Fibroblast of lung (primary cell): ENCODE measurements around the gene DNAJC12. TPM values are rescaled to one million over a fixed set of nuclear protein-coding genes. Genes with fewer than 3 reads are reported as not detected.

ENCODE experiments used
- DNase-seq, 2 donors: peaks; one replicate each; pipeline versions ENCODE4 v3.0.0 to v3.0.0-alpha.2; 2010; ENCODE audit warnings: low read depth in 2 of 2
- H2AFZ ChIP-seq: 2 replicates; pipeline ENCODE4 v1.5.1; 2012; ENCODE audit warnings: low read length, control low read depth, inconsistent platforms
- H3K27ac ChIP-seq: 2 replicates; pipeline ENCODE4 v1.5.1; 2011; ENCODE audit warnings: low read length, control low read depth; ENCODE audit not compliant: insufficient read depth
- H3K27me3 ChIP-seq: 2 replicates; pipeline ENCODE4 v1.5.1; 2011; ENCODE audit warnings: mild to moderate bottlenecking, low read length; ENCODE audit not compliant: control insufficient read depth, insufficient read depth
- H3K36me3 ChIP-seq: 2 replicates; pipeline ENCODE4 v1.5.1; 2011; ENCODE audit warnings: low read length; ENCODE audit not compliant: control insufficient read depth, insufficient read depth
- H3K4me1 ChIP-seq: 2 replicates; pipeline ENCODE4 v1.5.1; 2011; ENCODE audit warnings: low read length; ENCODE audit not compliant: control insufficient read depth, insufficient read depth; ENCODE audit errors: extremely low read depth
- H3K4me2 ChIP-seq: 2 replicates; pipeline ENCODE4 v1.5.1; 2011; ENCODE audit warnings: low read length, control low read depth; ENCODE audit not compliant: insufficient read depth; ENCODE audit errors: extremely low read depth
- H3K4me3 ChIP-seq, 4 experiments: fragments of 200-600 bp in 1 of 4; sonication (generic) in 1 of 4; replicated peaks in 1 of 4; 2 replicates each; pipeline ENCODE4 v1.5.1; 2011 to 2016; ENCODE audit warnings: low read length in 4 of 4, low read depth in 3 of 4, mild to moderate bottlenecking in 3 of 4, control low read depth in 2 of 4, inconsistent platforms in 1 of 4, mixed read lengths in 1 of 4; ENCODE audit not compliant: insufficient read depth in 1 of 4; ENCODE audit errors: control extremely low read depth in 1 of 4
- H3K79me2 ChIP-seq: 2 replicates; pipeline ENCODE4 v1.5.1; 2012; ENCODE audit warnings: mild to moderate bottlenecking, low read length, inconsistent platforms; ENCODE audit not compliant: control insufficient read depth, insufficient read depth
- H3K9ac ChIP-seq: 2 replicates; pipeline ENCODE4 v1.5.1; 2011; ENCODE audit warnings: mild to moderate bottlenecking, low read length, control low read depth; ENCODE audit not compliant: insufficient read depth
- H3K9me3 ChIP-seq: 2 replicates; pipeline ENCODE4 v1.5.1; 2012; ENCODE audit warnings: low read depth, low read length; ENCODE audit not compliant: control insufficient read depth, insufficient read depth
- H4K20me1 ChIP-seq: 2 replicates; pipeline ENCODE4 v1.5.1; 2011; ENCODE audit warnings: low read length; ENCODE audit not compliant: control insufficient read depth, insufficient read depth; ENCODE audit errors: extremely low read depth
- EZH2 ChIP-seq: IDR thresholded peaks from 2 replicates; pipeline ENCODE4 v1.5.1; 2012; ENCODE audit warnings: low read length, control low read depth, mild to moderate bottlenecking; ENCODE audit errors: missing control alignments
- polyA plus RNA-seq, 2 donors: library from polyadenylated mRNA; depleted of rRNA in 1 of 2; stranded (reverse) in 1 of 2; unstranded in 1 of 2; fragments of >200 nt; gene quantifications; 2 replicates each; pipeline ENCODE4 v1.2.1, GENCODE V29; 2011 to 2012; ENCODE audit warnings: missing spikeins in 1 of 2
- total RNA-seq: library from RNA; depleted of rRNA; stranded (reverse); fragments of >200 nt; gene quantifications from 2 replicates; pipeline ENCODE4 v1.2.1, GENCODE V29; 2014
- TF ChIP-seq, protein P1 (sequence below), 2 donors: IDR thresholded peaks in 1 of 2; conservative IDR thresholded peaks in 1 of 2; 1 replicate in 1 of 2; 2 replicates in 1 of 2; pipeline ENCODE4 v1.5.1; 2011 to 2012; ENCODE audit warnings: low read length in 2 of 2, control low read depth in 1 of 2, inconsistent platforms in 1 of 2, low read depth in 1 of 2, mild to moderate bottlenecking in 1 of 2

The DNAJC12 gene
- total and polyA plus RNA-seq, 2 donors (not counting 1 experiment from before 2014, with no cell fraction given), result 1.8 to 2.3 TPM

GRCh38 chr10:67784474-67784873, 53.5 kb downstream of the DNAJC12 start:
- no peak overlapping the region for H3K9ac ChIP-seq
- no peaks in the 10 kb centered on the region for H3K27me3 ChIP-seq
- no peak overlapping the region for H3K4me3 ChIP-seq
- no peaks in the 10 kb centered on the region for H3K4me1 ChIP-seq
- TF ChIP-seq EZH2, result no peak
- TF ChIP-seq, protein P1, sequence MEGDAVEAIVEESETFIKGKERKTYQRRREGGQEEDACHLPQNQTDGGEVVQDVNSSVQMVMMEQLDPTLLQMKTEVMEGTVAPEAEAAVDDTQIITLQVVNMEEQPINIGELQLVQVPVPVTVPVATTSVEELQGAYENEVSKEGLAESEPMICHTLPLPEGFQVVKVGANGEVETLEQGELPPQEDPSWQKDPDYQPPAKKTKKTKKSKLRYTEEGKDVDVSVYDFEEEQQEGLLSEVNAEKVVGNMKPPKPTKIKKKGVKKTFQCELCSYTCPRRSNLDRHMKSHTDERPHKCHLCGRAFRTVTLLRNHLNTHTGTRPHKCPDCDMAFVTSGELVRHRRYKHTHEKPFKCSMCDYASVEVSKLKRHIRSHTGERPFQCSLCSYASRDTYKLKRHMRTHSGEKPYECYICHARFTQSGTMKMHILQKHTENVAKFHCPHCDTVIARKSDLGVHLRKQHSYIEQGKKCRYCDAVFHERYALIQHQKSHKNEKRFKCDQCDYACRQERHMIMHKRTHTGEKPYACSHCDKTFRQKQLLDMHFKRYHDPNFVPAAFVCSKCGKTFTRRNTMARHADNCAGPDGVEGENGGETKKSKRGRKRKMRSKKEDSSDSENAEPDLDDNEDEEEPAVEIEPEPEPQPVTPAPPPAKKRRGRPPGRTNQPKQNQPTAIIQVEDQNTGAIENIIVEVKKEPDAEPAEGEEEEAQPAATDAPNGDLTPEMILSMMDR (conservative IDR thresholded peaks at IDR 0.05 in 1 of 2, IDR thresholded peaks at IDR 0.05 in 1 of 2; ENCODE audit: low read depth in 1 of 2, low read length in 2 of 2), result no peak
- H3K27ac ChIP-seq, result no peak overlapping the region
- DNase-seq, result no peak
- no peak overlapping the region for H2AFZ ChIP-seq
- no peaks in the 10 kb centered on the region for H3K79me2 ChIP-seq
- H3K36me3 ChIP-seq, result no peaks in the 10 kb centered on the region
- no peaks in the 10 kb centered on the region for H3K9me3 ChIP-seq
- H3K4me2 ChIP-seq, result no peak overlapping the region
- no peaks in the 10 kb centered on the region for H4K20me1 ChIP-seq

DNA sequence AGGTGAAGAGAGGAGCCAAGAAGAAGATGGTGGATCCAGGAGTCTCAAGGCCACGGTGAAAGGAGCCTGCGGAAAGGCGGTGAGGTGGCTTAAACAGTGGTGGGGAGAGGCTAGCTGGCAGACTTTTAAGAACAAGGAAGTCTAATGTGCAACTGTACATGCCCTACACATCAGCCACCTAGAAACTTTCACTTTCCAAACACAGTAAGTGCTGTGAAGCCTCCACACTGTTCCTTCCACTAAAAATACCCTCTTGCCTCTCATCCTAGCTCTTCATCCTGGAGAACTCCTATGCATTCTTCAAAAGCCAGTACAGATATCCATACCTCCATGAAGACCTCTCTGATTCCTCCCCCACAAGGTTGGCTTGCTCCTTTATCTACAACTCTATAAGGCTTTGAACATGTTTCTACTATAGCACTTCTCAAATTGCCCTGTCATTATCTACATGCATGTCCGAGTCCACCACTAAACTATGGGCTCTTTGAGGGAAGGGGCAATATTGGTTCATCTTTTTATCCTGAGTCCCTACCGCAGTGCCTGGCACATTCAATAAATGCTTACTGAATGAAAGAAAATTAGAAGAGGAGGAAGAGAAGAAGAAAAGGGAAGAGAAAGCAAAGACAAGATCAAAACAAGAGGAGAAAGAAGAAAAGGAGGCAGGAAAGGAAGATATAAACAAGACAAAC, 54.2 kb downstream of the DNAJC12 start:
- no peak overlapping the region for H3K4me3 ChIP-seq
- H3K36me3 ChIP-seq, result no peaks in the 10 kb centered on the region
- no peaks in the 10 kb centered on the region for H3K4me1 ChIP-seq
- no peaks in the 10 kb centered on the region for H3K9me3 ChIP-seq
- H3K4me2 ChIP-seq, result no peak overlapping the region
- H4K20me1 ChIP-seq, result no peaks in the 10 kb centered on the region
- no peak overlapping the region for H3K27ac ChIP-seq
- no peak overlapping the region for H2AFZ ChIP-seq
- no peak overlapping the region for H3K9ac ChIP-seq
- TF ChIP-seq, protein P1 (conservative IDR thresholded peaks at IDR 0.05 in 1 of 2, IDR thresholded peaks at IDR 0.05 in 1 of 2; ENCODE audit: low read depth in 1 of 2, low read length in 2 of 2), result no peak
- TF ChIP-seq EZH2, result no peak
- H3K79me2 ChIP-seq, result no peaks in the 10 kb centered on the region
- no peaks in the 10 kb centered on the region for H3K27me3 ChIP-seq
- no peak for DNase-seq

GRCh38 chr10:67782530-67782929, 55.5 kb downstream of the DNAJC12 start:
- H4K20me1 ChIP-seq, result no peaks in the 10 kb centered on the region
- no peak for DNase-seq
- no peak overlapping the region for H2AFZ ChIP-seq
- H3K9me3 ChIP-seq, result no peaks in the 10 kb centered on the region
- H3K4me3 ChIP-seq, result no peak overlapping the region
- no peaks in the 10 kb centered on the region for H3K36me3 ChIP-seq
- H3K27me3 ChIP-seq, result no peaks in the 10 kb centered on the region
- TF ChIP-seq, protein P1 (conservative IDR thresholded peaks at IDR 0.05 in 1 of 2, IDR thresholded peaks at IDR 0.05 in 1 of 2; ENCODE audit: low read depth in 1 of 2, low read length in 2 of 2), result no peak
- TF ChIP-seq EZH2, result no peak
- H3K4me2 ChIP-seq, result no peak overlapping the region
- no peaks in the 10 kb centered on the region for H3K4me1 ChIP-seq
- H3K9ac ChIP-seq, result no peak overlapping the region
- no peak overlapping the region for H3K27ac ChIP-seq
- H3K79me2 ChIP-seq, result no peaks in the 10 kb centered on the region
